Activated CD8-positive, alpha-beta memory T cell treated with anti-CD3 and anti-CD28 coated beads, Interleukin-2, amount 50 U/mL, for 48 hours (primary cell): ENCODE results near the gene UBAC1.
A peak's percentile ranks its signal among the peaks of the same experiment; 100 is the strongest.

Experiments used
- DNase-seq: peaks from one replicate; pipeline ENCODE4 v3.0.0-alpha.2; 2020

UBAC1 gene

DNA sequence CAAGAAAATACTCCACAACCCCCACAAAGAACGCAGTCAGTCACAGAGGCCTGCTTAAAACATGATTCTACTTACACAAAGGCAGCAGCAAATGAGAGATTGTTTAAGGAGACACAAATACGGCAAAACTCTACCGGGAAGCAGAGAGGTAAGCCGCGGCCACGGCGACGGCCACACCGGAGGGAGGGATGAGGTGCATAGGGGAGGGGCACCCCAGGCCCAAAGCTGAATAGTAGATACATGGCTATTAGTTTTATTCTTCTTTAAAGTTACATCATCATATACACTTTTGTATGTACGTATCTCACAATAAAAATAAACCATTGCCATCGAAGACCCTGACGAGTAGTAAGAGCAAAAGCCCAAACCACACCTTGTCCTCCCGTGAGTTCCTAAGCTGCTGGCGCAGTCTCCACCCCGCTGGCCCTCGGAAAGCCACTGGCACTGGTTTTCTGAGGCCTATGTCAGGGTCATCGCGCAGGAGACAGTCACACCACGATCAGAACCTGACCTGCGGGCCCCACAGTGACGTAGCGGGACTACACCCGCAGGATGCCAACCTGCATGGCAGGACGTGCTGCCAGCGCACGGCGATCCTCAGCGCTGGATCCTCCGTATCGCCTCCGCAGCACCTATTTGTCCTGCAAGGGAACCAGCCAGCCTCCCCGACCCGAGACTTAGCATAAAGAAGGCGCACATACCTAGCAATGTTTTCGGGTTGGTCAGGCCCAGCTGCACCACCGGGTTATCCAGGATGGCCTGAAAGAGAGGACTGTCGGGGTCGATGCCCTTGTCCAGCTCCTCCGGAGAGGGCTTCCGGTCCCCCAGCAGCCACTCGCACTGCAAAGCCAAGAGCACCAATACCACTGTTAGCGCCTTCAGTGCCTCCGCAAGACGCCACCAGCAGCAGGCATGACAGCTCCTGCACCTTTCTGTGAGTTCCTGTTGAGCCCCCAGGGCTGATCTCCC lies 23.4 kb downstream of the UBAC1 start:
- DNase-seq: no peak

DNA sequence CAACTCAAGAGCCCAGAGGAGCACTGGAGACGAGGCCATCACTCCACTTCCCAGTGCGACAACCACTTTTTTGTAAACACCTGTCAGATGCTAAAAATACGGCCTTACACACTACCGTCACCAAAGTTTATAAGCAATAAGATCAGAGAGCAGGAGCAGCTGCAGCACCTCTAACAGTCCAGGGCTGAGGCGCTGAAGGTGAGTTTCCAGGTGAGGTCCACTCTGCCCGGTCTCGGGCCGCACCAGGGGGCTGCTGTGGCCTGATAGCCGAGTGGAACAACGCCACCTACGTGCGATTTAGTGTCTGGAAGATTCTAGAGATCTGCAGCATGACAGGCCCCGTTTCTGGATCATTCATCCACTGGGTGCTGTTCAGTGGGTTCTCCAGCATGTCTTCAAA lies 28.1 kb downstream of the UBAC1 start:
- no peak for DNase-seq

DNA sequence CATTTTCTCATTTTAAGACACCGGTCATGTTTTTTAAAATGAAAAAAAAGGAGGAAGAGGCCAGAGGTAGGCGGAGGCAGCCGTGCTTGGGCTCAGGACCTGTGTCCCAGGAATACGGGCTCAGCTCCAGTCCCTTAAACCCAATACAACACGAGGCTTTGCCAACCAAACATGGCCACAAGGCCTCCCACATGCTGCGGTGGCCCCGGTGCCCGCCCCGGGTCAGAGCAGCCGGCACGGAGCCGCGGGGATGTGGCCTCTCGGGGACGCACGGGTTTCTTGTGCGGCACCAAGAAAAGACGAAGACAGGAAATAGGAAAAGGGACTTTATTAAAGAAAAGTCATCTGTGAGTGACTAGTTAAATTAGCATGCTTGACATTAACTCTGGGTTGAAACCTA lies 28.5 kb downstream of the UBAC1 start:
- no peak for DNase-seq

DNA sequence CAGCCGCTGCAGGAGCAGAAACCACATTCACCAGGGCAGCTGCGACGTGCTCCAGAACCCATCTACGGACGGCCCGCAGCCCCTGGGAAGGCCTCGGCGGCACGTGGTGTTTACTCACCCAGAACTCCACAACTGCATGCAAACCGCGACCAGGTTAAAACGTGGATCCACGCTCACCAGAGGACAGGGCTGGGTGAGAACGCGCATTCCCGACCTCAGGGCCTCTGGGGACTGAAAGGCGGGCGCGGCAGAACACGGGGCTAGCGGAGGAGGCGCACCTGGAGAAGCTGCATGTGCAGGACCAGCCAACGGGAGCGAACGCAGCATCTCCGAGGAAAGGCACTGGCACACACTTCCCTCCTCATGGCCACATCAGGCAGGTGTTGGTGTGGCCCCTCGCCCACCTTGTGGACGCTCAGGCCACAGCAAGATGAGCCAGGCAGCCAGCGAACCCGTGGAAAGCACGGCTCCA lies 29.8 kb downstream of the UBAC1 start:
- no peak for DNase-seq

DNA sequence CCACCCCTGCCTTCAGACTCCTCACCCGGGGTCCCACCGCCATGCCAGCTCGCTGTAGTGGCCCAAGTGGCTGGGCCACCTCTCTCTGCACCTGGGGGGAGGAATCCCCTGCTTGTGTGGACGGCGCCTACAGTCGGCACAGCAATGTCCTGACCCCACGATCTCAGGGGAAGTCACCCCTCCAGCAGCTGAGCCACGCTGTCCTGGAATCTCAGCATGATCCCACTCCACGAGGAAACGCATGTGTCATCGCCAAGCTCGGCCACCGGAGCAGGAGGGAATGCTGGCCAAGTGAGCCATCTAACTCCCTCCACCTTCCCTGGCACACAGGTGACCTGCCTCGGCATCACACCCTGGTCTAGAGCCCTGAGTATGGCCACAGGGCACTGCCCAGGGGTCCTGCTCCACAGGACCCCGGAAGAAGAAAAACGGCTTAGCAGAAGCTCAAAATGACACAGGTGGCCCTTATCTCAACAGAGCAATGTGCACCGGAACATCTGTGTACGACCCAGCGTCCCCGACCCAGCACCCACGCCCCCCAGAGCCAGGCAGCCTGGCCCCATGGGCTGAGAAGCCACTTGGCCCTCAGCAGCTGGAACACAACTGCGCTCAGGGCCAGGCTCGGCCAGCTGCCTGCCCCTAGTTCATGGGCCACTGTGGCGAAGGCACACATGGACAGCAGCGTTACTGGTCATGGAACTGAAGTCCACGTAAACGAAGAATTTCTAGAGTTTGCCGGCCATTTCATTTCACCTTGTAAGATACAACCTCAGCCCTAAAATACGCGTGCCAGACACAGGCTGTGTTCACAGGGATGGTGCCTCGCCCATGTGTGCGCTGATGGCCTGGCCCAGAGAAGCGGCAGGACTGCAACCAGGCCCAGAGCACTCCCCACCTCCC lies 30.5 kb downstream of the UBAC1 start:
- DNase-seq: no peak

DNA sequence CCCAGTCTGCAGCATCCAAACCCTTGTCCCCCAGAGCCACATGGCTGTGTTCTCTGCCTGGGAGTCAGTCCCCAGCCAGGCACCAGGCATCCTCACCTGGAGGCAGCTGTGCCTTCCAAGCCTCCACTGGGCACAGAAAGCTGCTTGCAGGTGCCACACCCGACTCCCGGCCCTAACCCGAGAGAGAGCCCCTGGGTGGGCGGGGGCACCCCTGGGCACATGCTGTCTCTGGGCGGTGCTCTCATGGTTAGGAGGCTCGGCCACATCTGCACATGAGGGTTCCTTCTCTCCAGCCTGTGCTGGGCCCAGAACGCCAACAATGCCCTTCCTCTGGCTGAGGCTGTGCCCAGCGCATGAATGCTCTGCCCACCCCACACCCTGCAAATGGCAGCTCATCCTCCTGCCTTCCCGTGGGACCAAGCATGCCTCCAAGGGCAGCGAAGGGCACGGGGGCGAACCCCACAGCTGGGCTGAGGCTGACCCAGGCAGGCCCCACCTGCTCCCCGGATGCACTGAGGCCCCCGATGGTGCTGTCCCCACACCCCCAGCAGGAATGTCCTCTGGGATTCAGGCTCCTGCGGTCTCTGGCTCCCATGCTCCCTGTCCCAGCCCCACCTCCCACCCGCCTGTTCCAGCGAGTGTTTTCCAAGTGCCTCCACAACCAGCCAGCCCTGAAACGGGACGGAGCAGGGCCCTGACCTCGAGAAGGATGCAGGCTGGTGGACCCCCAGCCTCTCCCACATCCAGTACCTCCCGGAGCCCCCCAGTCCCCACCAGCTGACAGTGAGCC lies 31.3 kb downstream of the UBAC1 start:
- no peak for DNase-seq

DNA sequence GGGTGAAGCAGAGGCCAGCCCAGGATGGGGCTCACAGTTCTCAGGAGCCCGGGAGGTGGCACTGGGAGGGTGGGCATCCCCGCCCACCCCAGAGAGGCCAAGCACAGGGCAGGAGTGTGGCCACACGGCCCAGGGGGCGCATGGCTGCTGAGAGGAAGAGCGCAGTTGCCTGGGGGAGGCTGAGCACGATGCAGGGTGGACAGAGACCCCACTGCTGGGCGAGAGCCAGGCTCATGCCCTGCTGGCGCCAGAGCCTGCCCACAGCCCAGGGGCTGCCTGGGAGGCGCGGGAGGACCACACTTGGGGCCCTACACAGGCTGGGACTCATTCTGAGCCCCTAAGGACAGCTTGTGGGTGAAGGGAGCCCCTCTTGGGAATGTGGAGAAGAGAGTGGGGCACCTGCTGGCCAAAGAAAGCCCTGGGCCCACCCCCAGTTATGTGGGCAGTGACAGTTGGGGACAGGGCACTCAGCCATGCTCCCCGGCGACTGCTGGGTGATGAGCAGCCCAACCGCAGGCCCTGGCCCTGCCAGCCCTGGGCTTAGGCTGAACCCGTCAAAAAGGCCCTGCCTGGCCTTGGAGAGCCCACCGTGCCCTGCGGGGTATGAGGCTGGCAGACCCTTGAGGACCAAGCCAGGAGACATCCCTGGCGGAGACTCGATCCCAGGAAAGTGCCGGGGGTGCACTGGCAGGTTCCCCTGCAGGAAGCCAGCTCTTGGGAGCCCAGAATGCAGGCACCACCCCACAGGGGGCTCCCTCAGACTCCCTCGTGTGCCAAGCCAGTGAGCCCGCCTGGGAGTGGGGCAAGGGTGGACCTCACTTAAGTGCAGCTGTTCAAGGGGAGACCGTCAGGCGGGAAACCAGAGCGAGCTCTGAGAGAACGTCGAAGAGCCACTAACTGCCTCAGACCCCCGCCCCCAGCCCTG lies 32.2 kb downstream of the UBAC1 start:
- DNase-seq: no peak

DNA sequence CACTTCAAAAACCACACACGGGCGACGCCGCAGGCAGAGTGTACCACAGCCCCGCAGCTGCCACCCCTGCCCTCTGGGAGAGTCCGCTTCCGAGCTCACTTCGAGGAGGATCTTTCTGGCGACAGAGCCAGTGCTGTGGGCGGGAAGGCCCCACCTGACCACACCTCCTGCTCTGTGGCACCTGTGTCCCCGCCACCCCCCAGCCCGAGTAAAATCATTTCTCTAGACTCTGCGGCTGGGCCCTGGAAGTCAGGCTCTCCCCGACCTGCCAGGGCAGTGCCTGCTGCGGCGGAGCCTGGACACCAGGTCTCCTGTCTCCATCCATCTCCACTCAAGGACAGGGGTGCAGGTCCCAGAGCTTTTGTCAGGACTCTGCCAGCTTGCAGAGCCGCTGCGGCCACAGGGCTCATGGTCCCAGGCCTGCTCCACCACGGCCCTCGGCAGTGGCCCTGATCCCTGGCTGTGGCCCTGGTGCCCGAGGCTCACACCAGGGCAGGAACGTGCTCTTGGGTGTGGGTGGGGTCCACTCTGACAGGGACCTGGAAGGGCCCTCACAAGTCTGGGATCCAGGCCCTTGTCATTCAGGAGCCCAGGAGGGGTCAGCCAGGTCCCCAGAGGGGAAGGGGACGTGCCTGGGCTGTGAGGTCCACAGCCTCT lies 33.0 kb downstream of the UBAC1 start:
- DNase-seq: no peak

DNA sequence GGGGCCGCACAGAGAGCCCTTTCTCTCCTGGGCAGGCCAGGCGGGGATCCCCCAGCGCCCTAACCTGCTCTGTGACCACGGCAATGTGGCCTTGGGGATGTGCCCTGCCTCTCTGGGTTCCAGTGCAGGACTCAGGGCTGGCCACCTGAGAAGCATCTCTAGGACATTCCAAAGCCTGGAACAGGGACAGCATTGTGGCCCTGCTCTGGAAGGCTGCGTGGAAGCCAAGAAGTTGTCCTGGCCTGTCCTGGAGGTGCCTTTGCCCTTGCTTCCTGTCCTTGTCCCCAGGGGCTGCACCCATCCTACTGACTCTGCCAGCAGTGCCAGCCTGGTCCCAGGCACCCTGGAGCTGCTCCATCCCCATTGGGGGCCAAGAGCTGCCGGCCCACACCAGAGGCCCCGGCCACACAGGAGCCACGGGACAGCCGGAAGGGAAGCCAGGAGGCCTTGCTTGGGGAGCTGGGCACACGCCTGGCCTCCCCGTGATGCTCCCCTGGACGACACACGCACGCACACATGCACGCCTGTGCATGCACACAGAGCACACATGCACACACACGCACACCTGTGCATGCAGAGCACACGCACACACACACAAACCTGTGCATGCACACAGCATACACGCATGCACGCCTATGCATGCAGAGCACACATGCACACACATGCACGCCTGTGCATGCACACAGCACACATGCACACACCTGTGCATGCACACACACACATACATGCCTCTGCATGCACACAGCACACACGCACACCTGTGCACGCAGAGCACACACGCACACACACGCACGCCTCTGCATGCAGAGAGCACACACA lies 33.8 kb downstream of the UBAC1 start:
- no peak for DNase-seq

DNA sequence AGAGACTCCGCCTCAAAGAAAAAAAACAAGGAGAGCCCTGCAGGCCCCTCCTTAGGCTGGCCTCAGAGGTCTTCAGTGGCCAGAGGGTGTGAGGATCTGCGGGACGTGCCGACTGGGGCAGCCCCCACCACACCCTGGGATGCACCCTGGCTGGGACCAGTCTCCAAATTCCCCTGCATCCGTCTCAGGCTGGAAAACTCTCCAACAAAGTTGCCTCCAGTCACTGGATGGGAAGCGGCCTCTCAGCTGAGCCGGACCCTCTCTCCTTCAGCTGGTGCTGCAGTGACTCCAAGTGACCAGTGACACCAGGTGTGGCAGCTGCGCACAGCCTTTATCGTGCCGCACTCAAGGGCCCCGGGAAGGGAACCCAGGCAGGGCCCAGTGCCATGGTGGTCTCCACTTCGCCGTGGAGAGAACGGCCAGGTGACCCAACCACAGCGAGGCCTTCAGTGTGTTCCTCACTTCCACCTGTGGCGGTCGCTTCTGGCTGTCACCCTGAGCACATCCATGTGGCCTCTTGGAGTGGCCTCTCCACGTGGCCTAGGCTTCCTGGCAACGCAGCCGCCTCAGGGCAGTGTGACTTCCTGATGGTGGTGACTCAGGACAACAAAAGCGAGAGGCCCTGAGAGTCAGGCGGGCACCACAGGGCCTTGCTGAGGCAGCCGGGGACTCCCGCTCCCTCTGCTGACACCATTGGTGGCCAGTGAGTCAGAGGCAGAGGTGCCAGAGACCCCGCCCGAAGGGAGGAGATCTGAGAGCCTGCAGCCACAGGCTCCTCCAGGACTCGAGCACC lies 34.6 kb downstream of the UBAC1 start:
- DNase-seq: peak; percentile 90

DNA sequence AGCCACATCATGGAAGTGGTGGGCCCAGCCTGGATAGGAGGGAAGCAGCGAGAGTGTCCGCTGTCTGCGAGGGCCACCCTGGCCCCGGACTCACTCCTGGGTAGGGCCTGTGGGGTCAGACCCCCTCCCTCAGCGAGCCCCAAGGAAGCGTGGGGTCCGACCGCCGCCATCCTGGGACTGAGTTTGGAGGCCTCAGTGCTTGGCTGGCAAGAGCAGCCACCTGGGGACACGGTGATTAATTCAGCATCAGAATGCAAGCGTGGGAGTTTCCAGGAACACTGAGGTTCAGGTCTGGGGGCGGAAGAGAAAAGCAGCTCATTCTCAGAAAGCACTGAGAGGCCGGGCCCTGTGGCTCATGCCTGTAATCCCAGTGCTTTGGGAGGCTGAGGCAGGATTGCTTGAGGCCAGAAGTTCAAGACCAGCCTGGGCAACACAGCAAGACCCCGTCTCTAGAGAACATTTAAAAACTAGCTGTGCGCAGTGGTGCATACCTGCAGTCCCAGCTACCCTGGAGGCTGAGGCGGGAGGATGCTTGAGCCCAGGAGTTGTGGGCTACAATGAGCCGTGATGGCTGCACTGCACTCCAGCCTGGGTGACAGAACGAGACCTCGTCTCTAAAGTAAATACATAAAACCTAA lies 35.6 kb downstream of the UBAC1 start:
- DNase-seq: peak; percentile 88

DNA sequence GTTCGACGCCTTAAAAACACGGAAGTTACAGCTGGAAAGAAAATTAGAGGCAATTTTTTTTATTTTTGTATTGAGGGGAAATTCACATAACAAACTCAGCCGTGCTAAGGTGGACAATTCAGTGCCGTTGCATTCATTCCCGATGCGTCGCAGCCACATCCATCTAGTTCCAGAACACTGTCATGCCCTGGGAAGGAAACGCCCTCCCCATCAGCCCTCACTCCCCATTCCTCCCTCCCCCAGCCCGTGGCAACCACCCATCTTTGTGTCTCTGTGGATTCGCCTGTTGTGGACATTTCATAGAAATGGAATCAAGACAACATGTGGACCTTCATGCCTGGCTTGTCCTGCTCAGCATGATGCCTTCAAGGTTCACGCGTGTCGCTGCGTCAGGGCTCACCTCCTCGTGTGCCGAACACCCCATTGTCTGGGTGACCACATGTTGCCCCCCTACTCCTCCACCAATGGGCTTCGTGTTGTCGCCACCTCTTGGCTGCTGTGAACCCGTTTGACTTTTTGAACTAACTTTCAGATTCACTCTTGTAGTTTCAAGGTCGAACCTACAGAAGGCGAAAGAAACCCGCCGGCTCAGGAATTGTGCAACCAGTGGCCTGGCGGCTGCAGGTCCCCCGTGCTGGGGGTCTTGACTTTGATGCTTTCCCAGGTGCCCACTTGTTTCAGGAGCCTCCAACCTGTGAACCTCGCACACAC lies 36.4 kb downstream of the UBAC1 start:
- DNase-seq: no peak

DNA sequence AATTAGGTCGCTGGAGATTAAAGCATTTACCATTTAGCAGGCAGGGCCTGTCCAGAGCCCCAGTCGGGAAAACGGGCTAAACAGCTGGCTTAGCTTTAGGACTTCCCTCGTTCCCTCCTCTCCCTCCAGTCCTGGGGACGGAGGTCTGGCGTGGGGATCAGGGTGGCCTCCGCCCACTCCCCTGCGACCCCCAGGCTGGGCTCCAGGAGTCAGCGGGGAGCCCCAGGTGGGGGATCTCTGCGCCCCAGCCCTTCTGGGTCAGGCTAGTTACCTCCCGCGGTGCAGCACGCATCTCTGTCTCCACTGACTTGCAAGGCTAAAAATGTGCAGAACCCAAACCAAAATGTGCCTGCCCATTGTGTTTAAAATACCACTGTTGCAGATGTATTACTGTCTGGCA lies 37.7 kb downstream of the UBAC1 start:
- DNase-seq: no peak

DNA sequence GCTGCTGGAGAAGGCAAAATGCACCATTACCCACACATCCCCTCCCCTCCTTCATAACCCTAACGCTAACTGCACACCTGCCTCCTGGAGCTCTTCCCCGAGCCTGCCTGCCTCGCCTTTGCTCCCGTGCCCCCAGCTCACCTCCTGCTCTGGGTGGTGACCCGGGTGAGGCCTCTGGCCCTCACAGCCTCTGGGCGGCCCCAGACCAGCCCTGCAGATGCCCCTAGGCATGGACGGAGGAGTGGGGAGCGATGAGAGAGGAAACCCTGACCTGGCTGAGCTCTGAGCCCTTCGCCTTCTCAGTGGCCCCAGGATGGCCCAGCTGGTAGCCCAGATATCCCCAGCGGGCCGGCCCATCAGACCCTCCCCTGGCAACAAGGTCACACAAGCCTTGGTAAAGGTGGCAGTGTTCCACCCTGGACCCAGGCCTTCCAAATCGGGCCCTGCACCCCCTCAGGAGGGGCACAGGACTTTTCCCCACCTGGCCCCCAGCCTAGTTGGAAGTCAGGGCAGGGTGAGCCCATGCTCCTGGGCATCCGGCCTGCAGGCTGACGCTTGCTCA lies 39.3 kb downstream of the UBAC1 start:
- DNase-seq: no peak

DNA sequence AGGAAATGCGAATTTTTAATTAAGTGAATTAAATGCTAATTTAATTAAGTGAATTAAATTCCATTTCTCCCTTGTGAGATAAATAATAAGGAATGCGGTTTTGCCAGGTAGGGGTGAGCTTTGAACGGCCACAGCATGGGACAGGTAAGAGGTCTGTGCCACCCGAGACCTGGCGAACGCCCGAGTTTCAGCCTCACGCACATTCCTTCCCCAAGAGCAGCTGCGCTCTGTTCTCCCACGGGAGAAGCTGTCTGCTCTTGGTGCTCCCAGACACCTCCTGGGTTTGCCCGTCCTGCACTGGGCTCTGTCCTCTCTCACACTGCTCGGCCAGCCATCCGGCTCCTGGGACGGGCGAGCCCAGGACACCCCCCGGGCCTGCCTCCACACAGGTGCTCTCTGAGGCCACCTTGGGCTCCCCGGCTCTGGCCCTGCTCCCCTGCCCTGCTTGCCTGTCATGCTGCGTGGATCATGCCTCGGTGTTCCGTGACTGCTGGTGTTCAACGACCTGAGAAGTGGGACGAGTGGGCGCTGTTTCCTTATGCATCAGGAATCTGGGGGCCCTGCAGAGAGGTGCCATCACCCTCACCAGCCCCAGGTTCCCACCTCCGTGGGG lies 40.1 kb downstream of the UBAC1 start:
- no peak for DNase-seq

DNA sequence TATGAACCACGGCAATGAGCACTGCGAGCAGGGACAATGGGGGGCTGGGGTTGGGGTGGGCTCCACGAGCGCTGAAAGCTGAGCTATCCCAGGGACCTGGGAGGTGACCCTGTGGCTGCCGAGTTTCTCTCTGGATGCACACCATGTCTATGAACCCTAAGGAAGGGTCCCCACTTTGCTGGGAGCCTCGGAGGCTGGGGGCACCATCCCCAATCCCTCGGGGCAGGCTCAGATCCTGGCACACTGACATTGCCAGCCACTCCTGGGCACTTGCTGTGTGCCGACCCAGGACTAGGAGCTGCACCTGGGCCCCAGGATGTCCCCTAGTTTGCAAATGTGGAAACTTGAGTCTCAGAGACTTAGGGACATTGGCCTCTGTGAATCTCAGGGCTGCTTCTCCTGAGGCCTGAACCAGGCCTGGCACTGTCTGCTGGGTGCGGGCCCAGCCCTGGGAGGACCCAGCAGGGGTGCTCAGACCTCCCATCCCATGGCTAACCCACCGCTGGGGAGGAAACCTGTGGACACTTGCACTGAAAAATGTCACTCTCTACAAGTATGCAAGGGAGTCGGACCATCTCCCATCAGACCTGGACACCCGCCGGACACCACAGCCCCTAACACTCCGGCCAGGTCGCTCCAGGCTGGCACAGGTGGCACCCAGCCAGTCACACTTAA lies 40.8 kb downstream of the UBAC1 start:
- DNase-seq: no peak
